CD4-positive, alpha-beta T cell (primary cell): ENCODE data around the gene BNIP2. TPM values are rescaled to one million over a fixed set of nuclear protein-coding genes. Genes with fewer than 3 reads are reported as not detected.
"Not testable (repeated sequence)": the region's sequence is repeated elsewhere in the genome, so short reads cannot be mapped to it uniquely, and the experiment has no call there.

Experiments
- ATAC-seq: fragments of 200-7000 bp; cut with Tn5 transposase; one replicate; pipeline ENCODE4 v1.10.0; 2022; ENCODE audit warnings: mild to moderate bottlenecking; ENCODE audit not compliant: poor library complexity
- CTCF ChIA-PET: fragments of 350-600 bp; sonication (Branson Sonifier 250); formaldehyde crosslinking; loops from one replicate; lab custom pipeline; 2021; ENCODE audit warnings: antibody characterized with exemption, inconsistent platforms; lab: Charles Lee
- POLR2A ChIA-PET: fragments of 350-600 bp; sonication (Branson Sonifier 250); formaldehyde crosslinking; loops from one replicate; lab custom pipeline; 2021; ENCODE audit warnings: antibody characterized with exemption, inconsistent platforms; lab: Charles Lee
- DNase-seq, 14 experiments: peaks; one replicate each; pipeline ENCODE4 v3.0.0-alpha.2; 2013 to 2020; ENCODE audit warnings: mixed read lengths in 2 of 14
- H3K27ac ChIP-seq, 2 donors: one replicate each; pipeline versions ENCODE4 v1.5.1 to v1.7.0; 2013; ENCODE audit warnings: low read length in 2 of 2, low read depth in 1 of 2, mild to moderate bottlenecking in 1 of 2
- H3K27me3 ChIP-seq, 2 experiments: 1 replicate in 1 of 2; 2 replicates in 1 of 2; pipeline versions ENCODE4 v1.6.1 to v1.7.0; 2013; ENCODE audit warnings: low read length in 2 of 2, control low read depth in 1 of 2, mild to moderate bottlenecking in 1 of 2, moderate library complexity in 1 of 2; ENCODE audit not compliant: insufficient read depth in 2 of 2, control insufficient read depth in 1 of 2
- H3K36me3 ChIP-seq: one replicate; pipeline ENCODE4 v1.6.1; 2013; ENCODE audit warnings: low read length, control low read depth; ENCODE audit not compliant: insufficient read depth
- H3K4me1 ChIP-seq: one replicate; pipeline ENCODE4 v1.6.1; 2013; ENCODE audit warnings: low read length, control low read depth; ENCODE audit not compliant: insufficient read depth
- H3K4me3 ChIP-seq: one replicate; pipeline ENCODE4 v1.5.1; 2013; ENCODE audit warnings: mild to moderate bottlenecking, low read length, moderate library complexity
- H3K9me3 ChIP-seq, 2 experiments: 1 replicate in 1 of 2; 2 replicates in 1 of 2; pipeline versions ENCODE4 v1.6.1 to v1.7.0; 2013; ENCODE audit warnings: low read length in 2 of 2, mild to moderate bottlenecking in 2 of 2, control low read depth in 1 of 2, moderate library complexity in 1 of 2; ENCODE audit not compliant: control insufficient read depth in 1 of 2, insufficient read depth in 1 of 2
- H3K27ac Mint-ChIP-seq: one replicate; pipeline ENCODE4 v1.8.0; 2020; ENCODE audit warnings: mixed read lengths
- H3K27me3 Mint-ChIP-seq: one replicate; pipeline ENCODE4 v1.8.0; 2021; ENCODE audit warnings: mixed read lengths
- H3K36me3 Mint-ChIP-seq: one replicate; pipeline ENCODE4 v1.8.0; 2021; ENCODE audit warnings: low read depth, mixed read lengths
- H3K4me1 Mint-ChIP-seq: one replicate; pipeline ENCODE4 v1.8.0; 2021; ENCODE audit warnings: low read depth, mixed read lengths
- H3K4me3 Mint-ChIP-seq: one replicate; pipeline ENCODE4 v1.8.0; 2020; ENCODE audit warnings: mild to moderate bottlenecking, mixed read lengths
- H3K9me3 Mint-ChIP-seq: one replicate; pipeline ENCODE4 v1.8.0; 2020; ENCODE audit warnings: mixed read lengths
- intact Hi-C, 2 experiments: fragments of 100-400 bp; cut with DNase I in 1 of 2; cut with micrococcal nuclease in 1 of 2; formaldehyde crosslinking; loops; one replicate each; pipeline versions ENCODE4 v1.15.1 to v1.9.0; 2023 to 2025; cut with DNase I, micrococcal nuclease
- total RNA-seq, 174 experiments: library from RNA in 2 of 174; stranded (reverse) in 2 of 174; gene quantifications; one replicate each; pipeline ENCODE4 v1.2.3 and lab custom pipeline; 2021 to 2026
- TF ChIP-seq, protein P1 (sequence below): fragments of 200-600 bp; IDR thresholded peaks from one replicate; pipeline ENCODE4 v1.8.0; 2022; ENCODE audit warnings: antibody characterized with exemption, mild to moderate bottlenecking

The BNIP2 gene
- total RNA-seq, 2 experiments from 2014 or later: 109 TPM

DNA sequence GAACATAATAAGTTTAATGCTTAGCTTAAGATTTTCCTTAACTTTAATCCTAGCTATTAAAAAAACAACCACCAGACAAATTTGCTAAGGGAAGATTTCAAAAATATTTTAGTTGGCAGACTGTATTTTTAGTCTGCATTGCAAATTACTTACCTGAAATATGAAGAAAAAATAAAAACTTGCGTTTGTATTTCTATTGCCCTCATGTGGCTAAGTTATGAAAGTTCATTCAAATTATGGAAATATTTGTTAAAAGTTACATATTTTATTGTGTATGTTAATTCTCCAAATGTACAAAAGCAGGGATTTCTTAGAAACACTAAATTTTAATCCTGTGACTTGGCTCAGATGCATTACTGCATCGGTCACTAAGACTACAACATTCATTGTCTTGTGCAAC is 46.8 kb downstream of the BNIP2 start:
- H3K27ac Mint-ChIP-seq: no peak overlapping the region
- Histone ChIP-seq H3K9me3 (no peaks in the 10 kb centered on the region), H3K4me3 (no peak overlapping the region), H3K36me3 (peaks cover 55% of the 10 kb centered on the region), H3K27me3 (no peaks in the 10 kb centered on the region), H3K27ac (no peak overlapping the region), H3K4me1 (no peaks in the 10 kb centered on the region)
- peaks cover 57% of the 10 kb centered on the region for H3K36me3 Mint-ChIP-seq
- intact Hi-C loops: loop anchor here in 1 of 2 experiments (5.0 kb wide), 1 partner anchor 110 kb away; no protein-coding TSS in a partner anchor
- TF ChIP-seq, protein P1, sequence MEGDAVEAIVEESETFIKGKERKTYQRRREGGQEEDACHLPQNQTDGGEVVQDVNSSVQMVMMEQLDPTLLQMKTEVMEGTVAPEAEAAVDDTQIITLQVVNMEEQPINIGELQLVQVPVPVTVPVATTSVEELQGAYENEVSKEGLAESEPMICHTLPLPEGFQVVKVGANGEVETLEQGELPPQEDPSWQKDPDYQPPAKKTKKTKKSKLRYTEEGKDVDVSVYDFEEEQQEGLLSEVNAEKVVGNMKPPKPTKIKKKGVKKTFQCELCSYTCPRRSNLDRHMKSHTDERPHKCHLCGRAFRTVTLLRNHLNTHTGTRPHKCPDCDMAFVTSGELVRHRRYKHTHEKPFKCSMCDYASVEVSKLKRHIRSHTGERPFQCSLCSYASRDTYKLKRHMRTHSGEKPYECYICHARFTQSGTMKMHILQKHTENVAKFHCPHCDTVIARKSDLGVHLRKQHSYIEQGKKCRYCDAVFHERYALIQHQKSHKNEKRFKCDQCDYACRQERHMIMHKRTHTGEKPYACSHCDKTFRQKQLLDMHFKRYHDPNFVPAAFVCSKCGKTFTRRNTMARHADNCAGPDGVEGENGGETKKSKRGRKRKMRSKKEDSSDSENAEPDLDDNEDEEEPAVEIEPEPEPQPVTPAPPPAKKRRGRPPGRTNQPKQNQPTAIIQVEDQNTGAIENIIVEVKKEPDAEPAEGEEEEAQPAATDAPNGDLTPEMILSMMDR: no peak
- POLR2A ChIA-PET: interaction anchor here (1.1 kb wide), 1 partner anchor 13 kb away, joined by 4 read pairs; no protein-coding TSS in a partner anchor
- no peak overlapping the region for H3K4me3 Mint-ChIP-seq
- H3K9me3 Mint-ChIP-seq: no peaks in the 10 kb centered on the region
- DNase-seq (no peak), ATAC-seq (no peak)
- CTCF ChIA-PET: no interaction called here
- H3K27me3 Mint-ChIP-seq: no peaks in the 10 kb centered on the region
- H3K4me1 Mint-ChIP-seq: peaks cover 8% of the 10 kb centered on the region

GRCh38 chr15:59637507-59637906 is 51.6 kb downstream of the BNIP2 start:
- intact Hi-C loops, H3K4me1 ChIP-seq, H3K27me3 Mint-ChIP-seq, H3K27me3 ChIP-seq, H3K4me1 Mint-ChIP-seq, H3K9me3 ChIP-seq, DNase-seq, ATAC-seq, H3K4me3 ChIP-seq, H3K4me3 Mint-ChIP-seq, CTCF ChIA-PET, H3K27ac ChIP-seq, POLR2A ChIA-PET, H3K9me3 Mint-ChIP-seq: not testable (repeated sequence)
- H3K36me3 ChIP-seq: peaks cover 34% of the 10 kb centered on the region
- peak overlapping the region; percentile 45 for H3K27ac Mint-ChIP-seq
- peaks cover 52% of the 10 kb centered on the region for H3K36me3 Mint-ChIP-seq

- Mint-ChIP-seq H3K36me3 (peaks cover 42% of the 10 kb centered on the region), H3K9me3 (no peaks in the 10 kb centered on the region), H3K27ac (no peak overlapping the region), H3K4me1 (no peaks in the 10 kb centered on the region), H3K27me3 (no peaks in the 10 kb centered on the region), H3K4me3 (no peak overlapping the region)
- Histone ChIP-seq H3K27me3 (no peaks in the 10 kb centered on the region), H3K36me3 (peaks cover 25% of the 10 kb centered on the region), H3K9me3 (no peaks in the 10 kb centered on the region), H3K4me1 (no peaks in the 10 kb centered on the region), H3K27ac (no peak overlapping the region), H3K4me3 (no peak overlapping the region)
- TF ChIP-seq, protein P1: no peak
- ChIA-PET POLR2A (interaction anchor here (1.0 to 1.3 kb wide), 2 partner anchors 21 to 736 kb away, joined by 3 to 6 read pairs; partner anchors contain the start of gene GTF2A2), CTCF (no interaction called here)
- intact Hi-C loops: no loop called here
- no peak for ATAC-seq
- DNase-seq: no peak
Observed at GRCh38 chr15:59636184-59636583, 52.9 kb downstream of the BNIP2 start.

GRCh38 chr15:59632714-59633113 is 56.4 kb downstream of the BNIP2 start:
- Histone ChIP-seq H3K9me3 (no peaks in the 10 kb centered on the region), H3K27ac (no peak overlapping the region), H3K36me3 (peaks cover 3% of the 10 kb centered on the region), H3K27me3 (no peaks in the 10 kb centered on the region), H3K4me1 (no peaks in the 10 kb centered on the region), H3K4me3 (no peak overlapping the region)
- no peak for DNase-seq
- H3K27me3 Mint-ChIP-seq: no peaks in the 10 kb centered on the region
- ChIA-PET CTCF (no interaction called here), POLR2A (no interaction called here)
- H3K36me3 Mint-ChIP-seq: peaks cover 18% of the 10 kb centered on the region
- intact Hi-C loops: no loop called here
- H3K9me3 Mint-ChIP-seq: no peaks in the 10 kb centered on the region
- ATAC-seq: no peak
- no peak overlapping the region for H3K4me3 Mint-ChIP-seq
- H3K4me1 Mint-ChIP-seq: no peaks in the 10 kb centered on the region
- H3K27ac Mint-ChIP-seq: no peak overlapping the region
- TF ChIP-seq, protein P1: no peak
